ENCODE measurements around the gene PRKCD.

Gene PRKCD

GRCh38 chr3:53231532-53232511 is 70.8 kb downstream of the PRKCD start:
- DNase-seq (ENCODE audit: low read depth in 3 of 3) = no peak

DNA sequence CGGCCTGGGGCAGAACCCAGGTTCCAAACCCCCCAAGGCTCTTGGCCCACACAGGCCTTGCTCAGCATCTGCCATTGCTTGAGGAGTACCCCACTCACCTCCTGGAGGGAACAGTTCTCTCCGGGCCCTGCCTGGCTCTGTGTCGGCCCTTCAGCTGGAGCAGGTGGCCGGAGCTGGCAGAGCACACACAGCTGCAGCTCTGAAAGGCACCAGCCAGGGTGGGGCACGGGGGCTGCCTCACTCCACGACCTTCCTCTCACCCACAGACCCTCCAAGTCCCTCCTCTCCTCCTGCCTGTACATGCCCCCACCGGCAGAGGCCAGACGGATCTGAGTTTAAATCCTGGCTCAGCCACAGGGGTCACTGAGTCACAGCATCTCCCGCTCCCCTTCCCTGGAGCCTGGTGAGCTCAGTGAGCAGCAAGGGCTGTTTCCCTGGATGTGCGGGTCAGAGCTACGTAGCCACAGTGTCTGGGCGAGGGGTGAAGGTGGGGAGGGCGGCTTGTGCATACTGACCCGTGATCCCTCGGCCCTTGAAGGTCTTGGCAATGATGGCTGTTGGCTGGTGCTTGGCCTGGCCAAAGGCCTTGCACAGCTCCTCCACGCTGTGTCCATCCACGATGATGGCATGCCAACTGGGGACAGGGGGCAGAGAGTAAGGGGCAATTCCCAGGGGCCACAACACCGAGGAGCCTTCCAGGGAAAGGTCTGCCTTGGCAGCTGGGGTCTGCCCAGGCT is 71.8 kb downstream of the PRKCD start:
- no peak for DNase-seq (ENCODE audit: low read depth in 3 of 3)

DNA sequence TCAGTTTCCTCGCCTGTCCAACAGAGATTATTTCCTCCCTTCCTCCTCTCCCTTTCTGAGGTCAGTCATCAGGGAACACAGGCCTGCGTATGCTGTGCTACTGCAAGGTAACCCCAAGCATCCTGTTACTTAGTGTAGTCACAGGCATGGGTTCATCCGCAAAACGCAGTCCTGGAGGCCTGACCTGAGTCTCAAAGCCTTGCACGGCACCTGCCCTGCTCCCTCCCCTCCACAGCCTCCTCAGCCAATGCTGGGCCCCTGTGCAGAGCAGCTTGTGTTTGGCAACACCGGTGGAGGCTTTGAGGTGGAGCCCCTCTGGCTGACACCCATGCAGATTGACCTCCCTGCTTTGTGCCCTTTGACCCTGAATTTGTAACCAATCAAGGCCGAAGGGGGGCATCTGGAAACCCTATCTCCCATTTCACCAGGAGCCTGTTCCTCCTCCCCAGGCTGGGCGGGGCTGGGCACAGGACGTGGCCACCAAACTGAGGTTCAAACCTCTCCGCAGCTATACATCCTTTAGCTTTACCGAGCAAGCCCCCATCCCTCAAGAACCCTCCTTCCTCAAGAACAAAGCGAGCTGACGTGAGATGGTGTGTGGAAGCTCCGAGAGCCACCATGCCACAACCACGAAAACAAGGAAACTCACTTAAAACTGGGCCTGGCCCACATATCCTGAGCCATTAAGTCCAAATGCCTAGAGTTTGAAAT is 73.3 kb downstream of the PRKCD start:
- no peak for DNase-seq (ENCODE audit: low read depth in 3 of 3)

DNA sequence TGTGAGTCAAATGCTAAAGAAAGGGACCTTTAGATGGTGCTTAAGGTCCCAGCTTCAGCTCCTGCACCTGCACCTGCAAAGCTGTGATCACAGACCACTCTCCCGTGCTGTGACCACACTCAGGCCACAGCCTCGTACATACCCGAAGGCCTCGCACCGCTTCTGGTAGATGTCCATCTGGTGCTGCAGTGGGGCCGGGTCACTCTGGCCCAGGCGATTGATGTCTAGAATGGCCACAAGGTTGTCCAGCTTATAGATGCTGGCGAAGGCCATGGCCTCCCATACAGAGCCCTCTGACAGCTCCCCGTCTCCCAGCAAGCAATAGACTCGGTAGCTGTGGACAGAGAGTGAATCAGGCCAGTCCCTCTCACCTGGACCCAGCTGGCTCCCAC is 73.8 kb downstream of the PRKCD start:
- DNase-seq (ENCODE audit: low read depth in 3 of 3) = no peak

DNA sequence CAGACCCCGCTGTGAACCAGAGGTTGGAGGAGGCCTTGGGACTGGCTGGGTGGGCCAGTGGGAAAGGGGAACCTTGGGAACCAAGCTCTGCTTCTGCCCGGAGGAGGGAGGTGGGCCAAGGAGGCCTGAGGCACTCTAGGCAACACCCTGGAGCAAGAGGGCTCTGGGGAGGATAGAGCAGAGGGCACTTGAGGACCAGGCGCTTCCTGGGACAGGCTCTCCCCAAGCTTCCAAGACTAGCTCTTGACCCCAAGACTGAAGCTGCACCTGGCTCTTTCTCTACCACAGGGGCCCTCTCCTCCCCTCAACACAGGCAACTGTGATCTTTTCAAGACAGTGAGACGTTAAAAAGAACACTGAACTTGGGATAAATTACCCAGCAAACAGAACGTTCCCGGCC is 74.5 kb downstream of the PRKCD start:
- DNase-seq (ENCODE audit: low read depth in 3 of 3) = no peak

- DNase-seq (ENCODE audit: low read depth in 3 of 3) = no peak
Observed at GRCh38 chr3:53236112-53236841, 75.3 kb downstream of the PRKCD start.

- no peak for DNase-seq (ENCODE audit: low read depth in 3 of 3)
Observed at GRCh38 chr3:53238051-53238850, 77.2 kb downstream of the PRKCD start.

- no peak for DNase-seq (ENCODE audit: low read depth in 3 of 3)
Observed at GRCh38 chr3:53238886-53239285, 77.9 kb downstream of the PRKCD start.

DNA sequence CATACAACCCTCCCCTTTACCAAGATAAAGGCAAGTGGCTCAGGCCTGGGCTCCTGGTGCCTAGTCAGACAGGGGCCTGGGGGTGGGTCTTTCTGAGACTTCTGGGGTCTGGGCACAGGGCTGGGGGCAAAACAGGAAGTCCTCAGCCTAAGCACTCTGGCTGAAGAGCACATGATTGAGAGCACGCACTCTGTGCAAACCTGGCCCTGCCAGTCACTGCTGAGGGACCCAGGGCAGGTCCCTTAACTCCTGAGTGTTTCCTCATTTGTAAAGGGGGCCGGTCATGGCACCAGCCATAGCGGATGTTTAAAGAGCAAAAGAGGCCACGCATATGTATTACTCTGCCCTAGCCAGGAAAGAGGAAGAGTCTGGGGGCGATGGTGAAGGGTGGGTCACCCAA is 78.8 kb downstream of the PRKCD start:
- no peak for DNase-seq (ENCODE audit: low read depth in 3 of 3)

DNA sequence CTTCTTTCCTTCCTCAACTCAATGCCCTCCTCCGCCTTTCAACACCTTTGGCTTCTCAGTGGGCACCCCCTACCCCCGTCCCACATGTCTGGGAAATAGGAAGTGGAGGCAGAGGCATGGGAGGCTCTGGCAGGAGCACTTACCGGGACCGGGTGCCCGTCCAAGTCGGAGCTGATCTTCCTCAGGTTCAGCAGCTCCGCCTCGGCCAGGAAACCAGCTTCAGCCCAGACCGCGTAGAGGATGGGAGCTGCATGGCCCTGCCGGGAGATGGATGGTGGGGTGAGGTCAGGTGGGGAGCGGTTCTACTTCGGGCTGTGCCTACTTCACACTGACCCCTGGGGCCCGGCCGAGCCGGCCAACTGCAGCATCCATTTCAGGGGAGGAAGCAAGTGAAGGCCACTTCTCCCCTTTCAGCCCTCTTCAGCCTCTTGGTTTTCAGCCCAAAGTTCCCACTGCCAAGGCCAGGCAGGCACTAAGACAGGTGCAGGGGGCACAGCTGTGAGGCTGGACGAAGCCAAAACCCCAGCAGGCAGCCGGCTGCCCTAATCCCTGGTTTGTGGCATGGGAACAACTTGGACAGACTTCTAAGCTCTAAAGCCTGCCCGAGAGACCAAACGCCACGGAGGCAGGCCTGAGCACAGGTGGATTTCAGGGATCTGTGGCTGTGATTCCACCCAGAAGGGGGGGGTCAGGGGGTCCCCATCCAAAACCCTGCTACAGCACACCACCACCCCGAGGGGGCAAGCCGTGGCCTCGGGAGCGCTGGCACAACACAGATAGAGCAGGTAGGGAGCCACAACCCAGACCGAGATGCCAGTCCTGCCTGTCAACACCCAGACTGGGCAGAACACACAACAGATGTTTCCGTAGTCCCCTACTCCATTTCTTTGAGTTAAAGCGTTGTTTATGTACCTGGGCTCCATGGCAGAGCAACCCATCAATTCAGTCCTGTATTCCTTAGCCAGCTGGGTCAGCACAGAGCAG is 80.3 kb downstream of the PRKCD start:
- DNase-seq (ENCODE audit: low read depth in 3 of 3) = no peak

GRCh38 chr3:53242155-53242554 is 81.1 kb downstream of the PRKCD start:
- DNase-seq (ENCODE audit: low read depth in 3 of 3) = no peak

Measured in stimulated activated CD4-positive, alpha-beta T cell treated with anti-CD3 and anti-CD28 coated beads, TNF-alpha, amount 100 ng/mL, for 48 hours (primary cell).